Vagina (tissue), 2 donors: ENCODE results near the gene OR2T33. TPM values are rescaled to one million over a fixed set of nuclear protein-coding genes. Genes with fewer than 3 reads are reported as not detected.

Experiments
- DNase-seq, 2 donors: peaks; one replicate each; pipeline ENCODE4 v3.0.0-alpha.2; 2017; ENCODE audit errors: extremely low spot score in 2 of 2
- H3K27ac ChIP-seq: fragments of 200-600 bp; sonication (generic); one replicate; pipeline ENCODE4 v1.5.1; 2019
- H3K27me3 ChIP-seq: fragments of 200-600 bp; sonication (generic); one replicate; pipeline ENCODE4 v1.5.1; 2019
- H3K36me3 ChIP-seq, 2 donors: fragments of 200-600 bp; sonication (generic); one replicate each; pipeline ENCODE4 v1.5.1; 2017 to 2019
- H3K4me1 ChIP-seq: fragments of 200-600 bp; sonication (generic); one replicate; pipeline ENCODE4 v1.5.1; 2019
- H3K4me3 ChIP-seq, 2 donors: fragments of 200-600 bp; sonication (generic); 1 replicate in 1 of 2; 2 replicates in 1 of 2; pipeline ENCODE4 v1.5.1; 2016 to 2019
- H3K9me3 ChIP-seq: fragments of 200-600 bp; sonication (generic); one replicate; pipeline ENCODE4 v1.5.1; 2019
- CTCF ChIP-seq, 3 experiments: fragments of 450-650 bp in 2 of 3; fragments of 200-600 bp in 1 of 3; sonication (generic) in 1 of 3; IDR thresholded peaks; one replicate each; pipeline ENCODE4 v1.5.1; 2017 to 2019; ENCODE audit warnings: antibody characterized with exemption in 3 of 3, mild to moderate bottlenecking in 2 of 3, moderate library complexity in 2 of 3
- POLR2A ChIP-seq, 2 donors: fragments of 450-650 bp; IDR thresholded peaks; one replicate each; pipeline ENCODE4 v1.6.1; 2017; ENCODE audit warnings: antibody characterized with exemption in 2 of 2, mild to moderate bottlenecking in 2 of 2, moderate library complexity in 2 of 2
- POLR2AphosphoS5 ChIP-seq, 2 donors: sonication (generic); formaldehyde crosslinking; IDR thresholded peaks; one replicate each; pipeline ENCODE4 v1.9.0; 2017; ENCODE audit warnings: antibody characterized with exemption in 2 of 2, mild to moderate bottlenecking in 2 of 2, low read depth in 1 of 2; ENCODE audit not compliant: insufficient read depth in 1 of 2
- intact Hi-C: fragments of 100-400 bp; cut with DNase I; formaldehyde crosslinking; loops from one replicate; pipeline ENCODE4 v1.15.1; 2023
- total RNA-seq: library from RNA; depleted of rRNA; stranded (reverse); fragments of >200 nt; gene quantifications from one replicate; pipeline ENCODE4 v1.2.3, GENCODE V29; 2016

OR2T33 gene
- total RNA-seq, 1 donor from 2014 or later: not detected

- intact Hi-C loops: no loop called here
- H3K4me1 ChIP-seq: no peaks in the 10 kb centered on the region
- H3K4me3 ChIP-seq: no peak overlapping the region
- no peak overlapping the region for H3K27ac ChIP-seq
- no peaks in the 10 kb centered on the region for H3K27me3 ChIP-seq
- no peak for TF ChIP-seq POLR2AphosphoS5 (IDR thresholded peaks at IDR 0.05; ENCODE audit: insufficient read depth in 1 of 2, low read depth in 1 of 2)
- TF ChIP-seq CTCF (IDR thresholded peaks at IDR 0.05): no peak
- TF ChIP-seq POLR2A (IDR thresholded peaks at IDR 0.05): no peak
- no peaks in the 10 kb centered on the region for H3K36me3 ChIP-seq
- no peak for DNase-seq
- H3K9me3 ChIP-seq: no peaks in the 10 kb centered on the region
Observed at GRCh38 chr1:248239478-248239877, 38.3 kb downstream of the OR2T33 start.

DNA sequence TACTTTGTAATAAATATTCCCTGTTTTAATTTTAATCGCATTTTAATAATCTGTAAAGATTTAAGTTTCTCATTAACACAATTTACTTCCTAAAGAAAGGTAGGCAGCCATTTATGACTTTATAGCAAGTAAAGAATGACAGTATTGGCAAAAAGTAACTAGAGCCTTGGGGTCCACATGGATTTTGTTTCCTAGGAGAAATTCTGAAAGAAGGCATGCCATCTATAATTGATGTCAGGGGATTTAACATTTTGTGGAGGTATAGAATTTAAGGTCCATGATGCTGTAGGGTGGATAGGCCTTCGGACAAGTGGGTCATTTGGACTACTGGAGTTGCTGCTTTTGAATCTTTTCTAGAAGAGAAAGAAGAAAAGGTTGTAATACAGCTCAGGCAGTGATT, 46.7 kb downstream of the OR2T33 start, which contains the start of gene OR2M4:
TSS of gene OR2M4 (plus strand) at position 301 of the 400 bp plus-strand sequence. CDS start 7,512 bp downstream, outside the sequence.
- Histone ChIP-seq H3K27ac (no peak within 1 kb of the TSS), H3K9me3 (no peaks in the 10 kb centered on the region), H3K4me3 (no peak within 1 kb of the TSS), H3K4me1 (no peaks in the 10 kb centered on the region), H3K27me3 (no peaks in the 10 kb centered on the region), H3K36me3 (no peaks in the 10 kb centered on the region)
- no peak for TF ChIP-seq CTCF (IDR thresholded peaks at IDR 0.05)
- TF ChIP-seq POLR2AphosphoS5 (IDR thresholded peaks at IDR 0.05; ENCODE audit: insufficient read depth in 1 of 2, low read depth in 1 of 2): no peak
- TF ChIP-seq POLR2A (IDR thresholded peaks at IDR 0.05): no peak
- intact Hi-C loops: no loop called here
- DNase-seq: no peak

DNA sequence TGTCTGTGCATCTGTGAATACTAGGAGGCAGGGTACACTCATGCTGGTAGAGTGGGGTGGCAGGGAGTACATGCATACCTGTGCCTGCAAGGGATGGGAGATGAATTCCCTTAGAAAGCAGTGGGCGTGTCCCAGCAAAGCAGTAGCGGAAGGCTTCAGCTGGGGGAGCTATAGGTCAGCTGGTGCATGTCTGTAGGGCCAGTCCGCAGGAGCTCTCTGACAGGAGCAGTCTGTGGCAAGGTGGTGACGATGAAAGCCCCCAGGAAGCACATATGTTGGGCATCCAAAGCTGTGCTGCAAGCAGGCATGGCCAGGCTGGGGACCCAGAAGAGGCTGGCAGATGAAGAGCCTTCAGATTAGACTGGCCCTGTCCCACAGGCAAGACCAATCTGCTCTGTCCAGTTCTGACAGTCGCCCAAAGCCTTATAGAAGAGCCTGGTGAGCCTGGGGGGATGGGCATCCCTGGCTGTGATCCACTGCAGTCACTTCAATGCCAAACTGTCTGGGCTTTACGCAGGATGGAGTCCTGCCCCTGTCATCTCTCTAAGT, 48.3 kb downstream of the OR2T33 start:
- no peak for DNase-seq
- Histone ChIP-seq H3K27ac (no peak overlapping the region), H3K36me3 (no peaks in the 10 kb centered on the region), H3K4me3 (no peak overlapping the region), H3K27me3 (no peaks in the 10 kb centered on the region), H3K9me3 (no peaks in the 10 kb centered on the region), H3K4me1 (no peaks in the 10 kb centered on the region)
- intact Hi-C loops: no loop called here
- TF ChIP-seq POLR2AphosphoS5 (IDR thresholded peaks at IDR 0.05; ENCODE audit: insufficient read depth in 1 of 2, low read depth in 1 of 2) (no peak), POLR2A (IDR thresholded peaks at IDR 0.05) (no peak), CTCF (IDR thresholded peaks at IDR 0.05) (no peak)

DNA sequence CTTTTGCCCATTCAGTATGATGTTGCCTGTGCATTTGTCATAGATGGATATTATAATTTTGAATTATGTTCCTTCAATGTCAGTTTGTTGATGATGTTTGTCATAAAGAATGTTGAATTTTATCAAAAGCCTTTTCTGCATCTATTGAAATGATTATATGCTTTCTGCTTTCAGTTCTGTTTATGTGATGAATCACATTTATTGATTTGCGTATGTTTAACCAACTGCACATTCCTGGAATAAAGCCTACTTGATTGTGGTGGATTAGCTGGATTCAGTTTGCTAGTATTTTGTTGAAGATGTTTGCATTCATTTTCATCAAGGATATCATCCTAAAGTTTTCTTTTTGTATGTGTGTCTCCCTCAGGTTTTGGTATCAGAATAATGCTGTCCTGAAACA, 52.2 kb downstream of the OR2T33 start:
- H3K36me3 ChIP-seq: no peaks in the 10 kb centered on the region
- intact Hi-C loops: no loop called here
- no peak overlapping the region for H3K27ac ChIP-seq
- H3K4me3 ChIP-seq: no peak overlapping the region
- no peaks in the 10 kb centered on the region for H3K4me1 ChIP-seq
- no peaks in the 10 kb centered on the region for H3K9me3 ChIP-seq
- H3K27me3 ChIP-seq: no peaks in the 10 kb centered on the region
- no peak for DNase-seq
- TF ChIP-seq CTCF (IDR thresholded peaks at IDR 0.05) (no peak), POLR2A (IDR thresholded peaks at IDR 0.05) (no peak), POLR2AphosphoS5 (IDR thresholded peaks at IDR 0.05; ENCODE audit: insufficient read depth in 1 of 2, low read depth in 1 of 2) (no peak)

Other genes with a start within 250 kb of the OR2T33 start
- 0.25 TPM for gene OR2L2, start 247.9 kb downstream of the OR2T33 start, total RNA-seq
- gene OR2L3, start 231.1 kb downstream of the OR2T33 start, total RNA-seq: not detected
- not detected for gene OR2L13, start 182.8 kb downstream of the OR2T33 start, total RNA-seq
- not detected for gene OR2M5, start 132.8 kb downstream of the OR2T33 start, total RNA-seq
- gene OR2M2, start 103.2 kb downstream of the OR2T33 start, total RNA-seq: not detected
- gene OR2M3, start 80.7 kb downstream of the OR2T33 start, total RNA-seq: not detected
- gene OR2M4, start 46.6 kb downstream of the OR2T33 start, total RNA-seq: not detected
- not detected for gene OR2T12, start 25.4 kb upstream of the OR2T33 start, total RNA-seq
- not detected for gene OR2M7, start 46.6 kb upstream of the OR2T33 start, total RNA-seq
- gene OR14C36, start 70.8 kb upstream of the OR2T33 start, total RNA-seq: not detected
- gene OR2T4, start 83.7 kb upstream of the OR2T33 start, total RNA-seq: not detected
- gene OR2T6, start 97.8 kb upstream of the OR2T33 start, total RNA-seq: not detected
- gene OR2T1, start 125.1 kb upstream of the OR2T33 start, total RNA-seq: not detected
- not detected for gene OR2T2, start 167.7 kb upstream of the OR2T33 start, total RNA-seq
- gene OR2T3, start 195.4 kb upstream of the OR2T33 start, total RNA-seq: not detected
- not detected for gene OR2T5, start 210.6 kb upstream of the OR2T33 start, total RNA-seq
- not detected for gene OR2G6, start 230.1 kb upstream of the OR2T33 start, total RNA-seq